ENCODE data around the gene UMAD1.

- TF ChIP-seq CTCF (IDR thresholded peaks at IDR 0.05), result no peak
- TF ChIP-seq POLR2A (IDR thresholded peaks at IDR 0.05; ENCODE audit: low read depth), result no peak
- TF ChIP-seq POLR2AphosphoS5 (IDR thresholded peaks at IDR 0.05), result no peak
- no peak for TF ChIP-seq EP300 (IDR thresholded peaks at IDR 0.05)
Measured at GRCh38 chr7:7647495-7648036, 7.0 kb downstream of the UMAD1 start.
